Esophagus squamous epithelium (tissue), 5 donors: ENCODE measurements around the gene RYR1. TPM values are rescaled to one million over a fixed set of nuclear protein-coding genes. Genes with fewer than 3 reads are reported as not detected.

Experiments
- DNase-seq: peaks from one replicate; lab custom pipeline; 2025; lab: John Stamatoyannopoulos, UW
- H3K27ac ChIP-seq, 4 donors: fragments of 200-600 bp; sonication (generic); one replicate each; pipeline ENCODE4 v1.5.1; 2016 to 2019; ENCODE audit warnings: mild to moderate bottlenecking in 1 of 4
- H3K27me3 ChIP-seq, 4 donors: fragments of 200-600 bp; sonication (generic); 1 replicate in 3 of 4; 2 replicates in 1 of 4; pipeline versions ENCODE4 v1.5.1 to v1.6.0; 2017 to 2021; ENCODE audit warnings: antibody characterized with exemption in 1 of 4
- H3K36me3 ChIP-seq, 3 donors: fragments of 200-600 bp; sonication (generic); one replicate each; pipeline ENCODE4 v1.5.1; 2016 to 2019
- H3K4me1 ChIP-seq, 3 donors: fragments of 200-600 bp; sonication (generic); one replicate each; pipeline ENCODE4 v1.5.1; 2017 to 2019
- H3K4me3 ChIP-seq, 4 donors: fragments of 200-600 bp; sonication (generic); 1 replicate in 3 of 4; 2 replicates in 1 of 4; pipeline ENCODE4 v1.5.1; 2016 to 2019; ENCODE audit warnings: mild to moderate bottlenecking in 2 of 4, moderate library complexity in 1 of 4
- H3K9me3 ChIP-seq, 3 donors: fragments of 200-600 bp; sonication (generic); one replicate each; pipeline ENCODE4 v1.5.1; 2016 to 2019
- CTCF ChIP-seq, 6 experiments: fragments of 450-650 bp in 4 of 6; fragments of 200-600 bp in 2 of 6; sonication (generic) in 2 of 6; IDR thresholded peaks; one replicate each; pipeline ENCODE4 v1.5.1; 2016 to 2019; ENCODE audit warnings: antibody characterized with exemption in 6 of 6, mild to moderate bottlenecking in 4 of 6, moderate library complexity in 4 of 6
- POLR2A ChIP-seq, 4 donors: fragments of 450-650 bp; IDR thresholded peaks; one replicate each; pipeline ENCODE4 v1.6.1; 2017; ENCODE audit warnings: antibody characterized with exemption in 4 of 4, mild to moderate bottlenecking in 4 of 4, moderate library complexity in 3 of 4
- WGBS, 2 donors: methylation state at CpG; one replicate each; pipeline ENCODE4 v1.1.5; 2018; 5-methylcytosine and 5-hydroxymethylcytosine counted together
- intact Hi-C: fragments of 100-400 bp; cut with DNase I; formaldehyde crosslinking; loops from one replicate; pipeline ENCODE4 v1.15.0; 2022
- total RNA-seq, 4 donors: library from RNA; depleted of rRNA; stranded (reverse); fragments of >200 nt; gene quantifications; one replicate each; pipeline ENCODE4 v1.1.0, GENCODE V29; 2016
- donor health status: DM: yes; HTN: yes; CAD: no.

Gene RYR1
- total RNA-seq, 4 donors from 2014 or later = 11.2 to 18.3 (median 13.8) TPM

GRCh38 chr19:38392707-38393308 lies 40.7 kb upstream of the RYR1 start:
- H3K27me3 ChIP-seq = peaks cover 0 to 69% (median 0%) of the 10 kb centered on the region in 4 donors
- DNase-seq = no peak
- no peak overlapping the region for H3K4me3 ChIP-seq
- H3K9me3 ChIP-seq = no peaks in the 10 kb centered on the region
- 71 to 73% methylated on average over 6 of the region's 6 CpGs for WGBS, 2 donors
- no peak for TF ChIP-seq CTCF (IDR thresholded peaks at IDR 0.05)
- no peak for TF ChIP-seq POLR2A (IDR thresholded peaks at IDR 0.05)
- intact Hi-C loops = no loop called here
- no peaks in the 10 kb centered on the region for H3K36me3 ChIP-seq
- no peak overlapping the region for H3K27ac ChIP-seq
- H3K4me1 ChIP-seq = peaks cover 19 to 49% (median 22%) of the 10 kb centered on the region in 3 donors

GRCh38 chr19:38394488-38394887 lies 39.0 kb upstream of the RYR1 start:
- Histone ChIP-seq H3K27ac (no peak overlapping the region), H3K4me1 (peaks cover 5 to 32% (median 6%) of the 10 kb centered on the region in 3 donors), H3K9me3 (no peaks in the 10 kb centered on the region), H3K4me3 (peak overlapping the region in 3 of 4 donors; percentile 33 to 60 (median 50)), H3K36me3 (no peaks in the 10 kb centered on the region), H3K27me3 (peaks cover 0 to 70% (median 0%) of the 10 kb centered on the region in 4 donors)
- TF ChIP-seq POLR2A (IDR thresholded peaks at IDR 0.05) (peak in 1 of 4 donors; percentile 16), CTCF (IDR thresholded peaks at IDR 0.05) (no peak)
- intact Hi-C loops = no loop called here
- WGBS, 2 donors = 15 to 44% methylated on average over 2 to 7 of the region's 30 CpGs
- DNase-seq = no peak

GRCh38 chr19:38395381-38396114 lies 37.9 kb upstream of the RYR1 start:
- Histone ChIP-seq H3K4me1 (peaks cover 4 to 25% (median 4%) of the 10 kb centered on the region in 3 donors), H3K27me3 (peaks cover 0 to 73% (median 2%) of the 10 kb centered on the region in 4 donors), H3K4me3 (peak overlapping the region; percentile 30 to 60 (median 42)), H3K36me3 (no peaks in the 10 kb centered on the region), H3K27ac (peak overlapping the region in 3 of 4 donors; percentile 12 to 55 (median 38)), H3K9me3 (no peaks in the 10 kb centered on the region)
- 23 to 29% methylated on average over 13 to 26 of the region's 86 CpGs for WGBS, 2 donors
- no peak for TF ChIP-seq CTCF (IDR thresholded peaks at IDR 0.05)
- TF ChIP-seq POLR2A (IDR thresholded peaks at IDR 0.05) = peak in 1 of 4 donors; percentile 32
- DNase-seq = no peak
- intact Hi-C loops = no loop called here

- Histone ChIP-seq H3K4me1 (peaks cover 7 to 36% (median 14%) of the 10 kb centered on the region in 3 donors), H3K27ac (no peak overlapping the region), H3K9me3 (no peaks in the 10 kb centered on the region), H3K4me3 (no peak overlapping the region), H3K36me3 (no peaks in the 10 kb centered on the region), H3K27me3 (peaks cover 0 to 69% (median 2%) of the 10 kb centered on the region in 4 donors)
- TF ChIP-seq CTCF (IDR thresholded peaks at IDR 0.05) = no peak
- no peak for TF ChIP-seq POLR2A (IDR thresholded peaks at IDR 0.05)
- WGBS, 2 donors = 62 to 82% methylated on average over 4 to 5 of the region's 9 CpGs
- intact Hi-C loops = no loop called here
- no peak for DNase-seq
Measured at GRCh38 chr19:38399081-38399480, 34.4 kb upstream of the RYR1 start.

GRCh38 chr19:38399537-38399936 lies 34.0 kb upstream of the RYR1 start:
- Histone ChIP-seq H3K4me3 (no peak overlapping the region), H3K27me3 (peaks cover 0 to 64% (median 2%) of the 10 kb centered on the region in 4 donors), H3K4me1 (peaks cover 8 to 36% (median 16%) of the 10 kb centered on the region in 3 donors), H3K27ac (no peak overlapping the region), H3K36me3 (no peaks in the 10 kb centered on the region), H3K9me3 (no peaks in the 10 kb centered on the region)
- intact Hi-C loops = no loop called here
- 56 to 60% methylated on average over 1 of the region's 1 CpG for WGBS, 2 donors
- no peak for TF ChIP-seq POLR2A (IDR thresholded peaks at IDR 0.05)
- TF ChIP-seq CTCF (IDR thresholded peaks at IDR 0.05) = no peak
- DNase-seq = no peak
